MCF 10A (cell line): ENCODE results near the gene HSD11B2. TPM values are rescaled to one million over a fixed set of nuclear protein-coding genes. Genes with fewer than 3 reads are reported as not detected.

ENCODE experiments used
- BruUV-seq: library from RNA; stranded (reverse); fragments of 400-500 nt; replicated peaks from 2 replicates; lab custom pipeline; 2021; lab: Mats Ljungman, UMichigan
- CTCF ChIA-PET: fragments of 300-600 bp; sonication (Branson Sonifier 250); formaldehyde crosslinking; extraction: SDS; loops from one replicate; lab custom pipeline; 2021; ENCODE audit warnings: antibody characterized with exemption, inconsistent platforms; lab: Yijun Ruan, JAX
- POLR2A ChIA-PET: fragments of 300-600, 350-650 bp; sonication (Branson Sonifier 250); formaldehyde crosslinking; extraction: SDS; loops from one replicate; lab custom pipeline; 2020; ENCODE audit warnings: antibody characterized with exemption, inconsistent platforms; lab: Yijun Ruan, JAX
- DNase-seq: peaks from one replicate; pipeline ENCODE4 v3.0.0-alpha.2; 2018; ENCODE audit not compliant: unreplicated experiment
- H3K27ac Mint-ChIP-seq: one replicate; pipeline ENCODE4 v1.8.0; 2022; ENCODE audit warnings: mild to moderate bottlenecking, low read depth, mixed read lengths; ENCODE audit not compliant: unreplicated experiment
- H3K27me3 Mint-ChIP-seq: one replicate; pipeline ENCODE4 v1.8.0; 2022; ENCODE audit warnings: mixed read lengths; ENCODE audit not compliant: insufficient read depth, unreplicated experiment
- H3K36me3 Mint-ChIP-seq: one replicate; pipeline ENCODE4 v1.8.0; 2022; ENCODE audit warnings: mild to moderate bottlenecking, moderate library complexity, mixed read lengths; ENCODE audit not compliant: insufficient read depth, unreplicated experiment
- H3K4me1 Mint-ChIP-seq: one replicate; pipeline ENCODE4 v1.8.0; 2022; ENCODE audit warnings: mixed read lengths; ENCODE audit not compliant: insufficient read depth, unreplicated experiment
- H3K4me3 Mint-ChIP-seq: one replicate; pipeline ENCODE4 v1.8.0; 2022; ENCODE audit warnings: mild to moderate bottlenecking, moderate library complexity, mixed read lengths; ENCODE audit not compliant: unreplicated experiment
- H3K9me3 Mint-ChIP-seq: one replicate; pipeline ENCODE4 v1.8.0; 2022; ENCODE audit warnings: mixed read lengths; ENCODE audit not compliant: unreplicated experiment
- CTCF ChIP-seq: fragments of 200-600 bp; IDR thresholded peaks from one replicate; pipeline ENCODE4 v1.8.0; 2022; ENCODE audit warnings: antibody characterized with exemption, mild to moderate bottlenecking; ENCODE audit not compliant: unreplicated experiment
- intact Hi-C: fragments of 100-400 bp; cut with micrococcal nuclease; formaldehyde crosslinking; loops from 2 replicates; pipeline ENCODE4 v1.14.1; 2022
- total RNA-seq: library from RNA; stranded (reverse); gene quantifications from 2 replicates; pipeline ENCODE4 v1.2.3, GENCODE V29; 2022

HSD11B2 gene
- total RNA-seq, 1 experiment from 2014 or later, result 0.86 TPM

- intact Hi-C loops, result no loop called here
- ChIA-PET CTCF (interaction anchor here (1.1 to 3.3 kb wide), 5 partner anchors 11 to 202 kb away, joined by 3 to 15 read pairs (median 4); no protein-coding TSS in a partner anchor), POLR2A (interaction anchor here (1.2 kb wide), 1 partner anchor 16 kb away, joined by 4 read pairs; no protein-coding TSS in a partner anchor)
- Mint-ChIP-seq H3K36me3 (peaks cover 18% of the 10 kb centered on the region), H3K27me3 (no peaks in the 10 kb centered on the region), H3K4me1 (peaks cover 27% of the 10 kb centered on the region), H3K27ac (no peak overlapping the region), H3K4me3 (no peak overlapping the region), H3K9me3 (no peaks in the 10 kb centered on the region)
- no TSS peak for BruUV-seq
- no peak for DNase-seq
- TF ChIP-seq CTCF, result no peak
These were observed 32.1 kb downstream of the HSD11B2 start for GRCh38 chr16:67463059-67463458.

GRCh38 chr16:67463691-67464090 is 32.8 kb downstream of the HSD11B2 start:
- no peak for TF ChIP-seq CTCF
- DNase-seq, result no peak
- ChIA-PET CTCF (interaction anchor here (0.6 to 6.0 kb wide), 10 partner anchors 12 to 520 kb away, joined by 3 to 53 read pairs (median 3); no protein-coding TSS in a partner anchor), POLR2A (interaction anchor here (0.6 to 0.9 kb wide), 4 partner anchors 17 to 217 kb away, joined by 3 to 4 read pairs (median 3); partner anchors contain the start of gene ATP6V0D1)
- no TSS peak for BruUV-seq
- Mint-ChIP-seq H3K36me3 (peaks cover 18% of the 10 kb centered on the region), H3K4me3 (no peak overlapping the region), H3K27me3 (no peaks in the 10 kb centered on the region), H3K4me1 (peaks cover 29% of the 10 kb centered on the region), H3K9me3 (no peaks in the 10 kb centered on the region), H3K27ac (no peak overlapping the region)
- intact Hi-C loops, result loop anchor here (2.0 kb wide), 1 partner anchor 203 kb away; no protein-coding TSS in a partner anchor

DNA sequence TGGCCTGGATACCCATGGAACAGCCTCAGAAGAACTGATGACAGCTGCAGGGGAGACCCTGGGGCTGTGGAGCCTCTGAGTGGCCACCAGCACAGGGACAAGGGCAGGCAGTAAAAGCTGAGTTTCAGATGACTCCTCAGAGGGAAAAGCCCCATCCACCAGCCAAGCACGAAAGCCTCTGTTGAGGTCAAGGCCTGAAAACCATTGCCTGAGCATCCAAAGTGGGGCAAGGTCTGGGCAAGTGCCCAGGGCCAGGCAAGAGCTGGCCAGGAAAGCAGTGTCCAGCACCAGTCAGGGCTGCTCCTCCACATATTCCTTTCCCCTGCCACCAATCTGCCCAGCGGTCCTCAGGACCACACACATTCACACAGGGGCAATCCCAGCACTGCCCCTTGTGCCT is 33.6 kb downstream of the HSD11B2 start:
- POLR2A ChIA-PET, result interaction anchor here (0.9 kb wide), 1 partner anchor 218 kb away, joined by 3 read pairs; no protein-coding TSS in a partner anchor
- Mint-ChIP-seq H3K4me3 (no peak overlapping the region), H3K9me3 (no peaks in the 10 kb centered on the region), H3K27ac (no peak overlapping the region), H3K36me3 (peaks cover 18% of the 10 kb centered on the region), H3K4me1 (peaks cover 26% of the 10 kb centered on the region), H3K27me3 (no peaks in the 10 kb centered on the region)
- DNase-seq, result no peak
- no peak for TF ChIP-seq CTCF
- BruUV-seq, result no TSS peak
- CTCF ChIA-PET, result interaction anchor here (0.9 to 6.0 kb wide), 5 partner anchors 8 to 204 kb away, joined by 3 to 53 read pairs (median 4); no protein-coding TSS in a partner anchor
- intact Hi-C loops, result loop anchor here (2.0 kb wide), 1 partner anchor 204 kb away; no protein-coding TSS in a partner anchor

- Mint-ChIP-seq H3K4me3 (no peak overlapping the region), H3K27ac (no peak overlapping the region), H3K4me1 (peaks cover 25% of the 10 kb centered on the region), H3K27me3 (no peaks in the 10 kb centered on the region), H3K36me3 (peaks cover 4% of the 10 kb centered on the region), H3K9me3 (no peaks in the 10 kb centered on the region)
- TF ChIP-seq CTCF, result no peak
- CTCF ChIA-PET, result interaction anchor here (0.5 to 6.0 kb wide), 7 partner anchors 10 to 206 kb away, joined by 3 to 53 read pairs (median 11); no protein-coding TSS in a partner anchor
- POLR2A ChIA-PET, result interaction anchor here (1.6 kb wide), 1 partner anchor 38 kb away, joined by 5 read pairs; no protein-coding TSS in a partner anchor
- intact Hi-C loops, result loop anchor here (5.0 kb wide), 1 partner anchor 94 kb away; no protein-coding TSS in a partner anchor
- no peak for DNase-seq
- BruUV-seq, result no TSS peak
These were observed 35.7 kb downstream of the HSD11B2 start for GRCh38 chr16:67466581-67466980.
